Activated CD4-positive, alpha-beta memory T cell treated with anti-CD3 and anti-CD28 coated beads, Interleukin-2, amount 10 ng/mL, durations not matched to agents 7 days and 5 days (primary cell): ENCODE data around the gene MEGF6. TPM values are rescaled to one million over a fixed set of nuclear protein-coding genes. Genes with fewer than 3 reads are reported as not detected.
A peak's percentile ranks its signal among the peaks of the same experiment; 100 is the strongest.

Experiments used
- CTCF ChIA-PET: fragments of 350-600 bp; sonication (Branson Sonifier 250); formaldehyde crosslinking; loops from one replicate; lab custom pipeline; 2021; ENCODE audit warnings: antibody characterized with exemption, inconsistent platforms; lab: Charles Lee
- POLR2A ChIA-PET: fragments of 350-600 bp; sonication (Branson Sonifier 250); formaldehyde crosslinking; loops from one replicate; lab custom pipeline; 2021; ENCODE audit warnings: antibody characterized with exemption; lab: Charles Lee
- DNase-seq: peaks from one replicate; pipeline ENCODE4 v3.0.0-alpha.2; 2020
- H3K27ac Mint-ChIP-seq: one replicate; pipeline ENCODE4 v1.8.0; 2021; ENCODE audit warnings: mild to moderate bottlenecking, mixed read lengths
- H3K27me3 Mint-ChIP-seq: one replicate; pipeline ENCODE4 v1.8.0; 2021; ENCODE audit warnings: mixed read lengths
- H3K36me3 Mint-ChIP-seq: one replicate; pipeline ENCODE4 v1.8.0; 2021; ENCODE audit warnings: low read depth, mixed read lengths
- H3K4me1 Mint-ChIP-seq: one replicate; pipeline ENCODE4 v1.8.0; 2021; ENCODE audit warnings: mixed read lengths
- H3K4me3 Mint-ChIP-seq: one replicate; pipeline ENCODE4 v1.8.0; 2021; ENCODE audit warnings: mild to moderate bottlenecking, mixed read lengths
- H3K9me3 Mint-ChIP-seq: one replicate; pipeline ENCODE4 v1.8.0; 2021; ENCODE audit warnings: mixed read lengths
- total RNA-seq, 2 experiments: library from RNA; stranded (reverse); gene quantifications; one replicate each; pipeline ENCODE4 v1.2.3, GENCODE V29; 2021

The MEGF6 gene
- total RNA-seq, 2 experiments from 2014 or later: 15.6 to 20.2 TPM

GRCh38 chr1:3651026-3651929 is 40.0 kb upstream of the MEGF6 start:
- peaks cover 27% of the 10 kb centered on the region for H3K4me1 Mint-ChIP-seq
- no peaks in the 10 kb centered on the region for H3K9me3 Mint-ChIP-seq
- no peak overlapping the region for H3K4me3 Mint-ChIP-seq
- peak overlapping the region; percentile 26 for H3K27ac Mint-ChIP-seq
- ChIA-PET CTCF (no interaction called here), POLR2A (interaction anchor here (0.7 kb wide), 1 partner anchor 26 kb away, joined by 4 read pairs; no protein-coding TSS in a partner anchor)
- no peak for DNase-seq
- H3K27me3 Mint-ChIP-seq: peaks cover 41% of the 10 kb centered on the region
- H3K36me3 Mint-ChIP-seq: peaks cover 15% of the 10 kb centered on the region

GRCh38 chr1:3650248-3651025 is 39.1 kb upstream of the MEGF6 start:
- no peak for DNase-seq
- Mint-ChIP-seq H3K9me3 (no peaks in the 10 kb centered on the region), H3K4me1 (peaks cover 24% of the 10 kb centered on the region), H3K4me3 (peak overlapping the region; percentile 75), H3K27me3 (peaks cover 34% of the 10 kb centered on the region), H3K36me3 (peaks cover 22% of the 10 kb centered on the region), H3K27ac (peak overlapping the region; percentile 47)
- ChIA-PET POLR2A (interaction anchor here (0.6 to 1.3 kb wide), 3 partner anchors 21 to 29 kb away, joined by 3 to 4 read pairs (median 3); no protein-coding TSS in a partner anchor), CTCF (interaction anchor here (1.1 kb wide), 1 partner anchor 137 kb away, joined by 3 read pairs; no protein-coding TSS in a partner anchor)

GRCh38 chr1:3649342-3650247 is 38.3 kb upstream of the MEGF6 start, which contains the start of gene WRAP73:
Gene WRAP73, minus strand, starts transcription at chr1:3650103. Its CDS starts 104 bp downstream, at chr1:3649999.
- ChIA-PET CTCF (interaction anchor here (1.1 to 1.7 kb wide), 2 partner anchors 75 to 137 kb away, joined by 3 to 4 read pairs; no protein-coding TSS in a partner anchor), POLR2A (interaction anchor here (0.6 to 1.3 kb wide), 3 partner anchors 20 to 28 kb away, joined by 3 to 4 read pairs (median 3); no protein-coding TSS in a partner anchor)
- DNase-seq: peak; percentile 90
- H3K27me3 Mint-ChIP-seq: peaks cover 28% of the 10 kb centered on the region
- peak within 1 kb of the TSS; percentile 47 for H3K27ac Mint-ChIP-seq
- no peaks in the 10 kb centered on the region for H3K9me3 Mint-ChIP-seq
- peaks cover 24% of the 10 kb centered on the region for H3K4me1 Mint-ChIP-seq
- peaks cover 27% of the 10 kb centered on the region for H3K36me3 Mint-ChIP-seq
- H3K4me3 Mint-ChIP-seq: peak within 1 kb of the TSS; percentile 75

- H3K4me1 Mint-ChIP-seq: peaks cover 24% of the 10 kb centered on the region
- H3K36me3 Mint-ChIP-seq: peaks cover 35% of the 10 kb centered on the region
- no peak overlapping the region for H3K27ac Mint-ChIP-seq
These were observed 35.3 kb upstream of the MEGF6 start for GRCh38 chr1:3646596-3646995.

GRCh38 chr1:3645666-3646355 is 34.5 kb upstream of the MEGF6 start:
- no peak for DNase-seq
- Mint-ChIP-seq H3K27ac (no peak overlapping the region), H3K27me3 (peaks cover 5% of the 10 kb centered on the region), H3K4me1 (peaks cover 22% of the 10 kb centered on the region), H3K9me3 (no peaks in the 10 kb centered on the region), H3K4me3 (no peak overlapping the region), H3K36me3 (peaks cover 35% of the 10 kb centered on the region)
- CTCF ChIA-PET: no interaction called here
- POLR2A ChIA-PET: no interaction called here

More at GRCh38 chr1:3646596-3646995, 35.3 kb upstream of the MEGF6 start:
- CTCF ChIA-PET: no interaction called here
- POLR2A ChIA-PET: no interaction called here
- H3K4me3 Mint-ChIP-seq: no peak overlapping the region
- DNase-seq: no peak
- H3K9me3 Mint-ChIP-seq: no peaks in the 10 kb centered on the region
- H3K27me3 Mint-ChIP-seq: peaks cover 12% of the 10 kb centered on the region

GRCh38 chr1:3645247-3645646 is 33.9 kb upstream of the MEGF6 start:
- Mint-ChIP-seq H3K27me3 (peaks cover 2% of the 10 kb centered on the region), H3K4me1 (peaks cover 20% of the 10 kb centered on the region), H3K4me3 (no peak overlapping the region), H3K9me3 (no peaks in the 10 kb centered on the region), H3K36me3 (peaks cover 35% of the 10 kb centered on the region), H3K27ac (no peak overlapping the region)
- ChIA-PET POLR2A (no interaction called here), CTCF (no interaction called here)
- DNase-seq: no peak

GRCh38 chr1:3644273-3644672 is 33.0 kb upstream of the MEGF6 start:
- POLR2A ChIA-PET: no interaction called here

GRCh38 chr1:3642919-3643675 is 31.8 kb upstream of the MEGF6 start:
- H3K27me3 Mint-ChIP-seq: no peaks in the 10 kb centered on the region
- peaks cover 33% of the 10 kb centered on the region for H3K36me3 Mint-ChIP-seq
- ChIA-PET CTCF (no interaction called here), POLR2A (no interaction called here)
- H3K4me1 Mint-ChIP-seq: peaks cover 5% of the 10 kb centered on the region
- no peak for DNase-seq
- no peak overlapping the region for H3K27ac Mint-ChIP-seq
- H3K4me3 Mint-ChIP-seq: no peak overlapping the region
- H3K9me3 Mint-ChIP-seq: no peaks in the 10 kb centered on the region

More at GRCh38 chr1:3644273-3644672, 33.0 kb upstream of the MEGF6 start:
- Mint-ChIP-seq H3K4me1 (peaks cover 16% of the 10 kb centered on the region), H3K27me3 (no peaks in the 10 kb centered on the region), H3K27ac (no peak overlapping the region), H3K9me3 (no peaks in the 10 kb centered on the region), H3K4me3 (no peak overlapping the region), H3K36me3 (peaks cover 35% of the 10 kb centered on the region)
- no peak for DNase-seq
- CTCF ChIA-PET: no interaction called here

GRCh38 chr1:3641816-3642215 is 30.5 kb upstream of the MEGF6 start:
- no peak for DNase-seq
- peaks cover 26% of the 10 kb centered on the region for H3K36me3 Mint-ChIP-seq
- no peaks in the 10 kb centered on the region for H3K4me1 Mint-ChIP-seq
- H3K4me3 Mint-ChIP-seq: no peak overlapping the region
- ChIA-PET CTCF (no interaction called here), POLR2A (no interaction called here)
- no peaks in the 10 kb centered on the region for H3K9me3 Mint-ChIP-seq
- no peaks in the 10 kb centered on the region for H3K27me3 Mint-ChIP-seq
- H3K27ac Mint-ChIP-seq: no peak overlapping the region

- no peak for DNase-seq
- H3K9me3 Mint-ChIP-seq: no peaks in the 10 kb centered on the region
- H3K36me3 Mint-ChIP-seq: peaks cover 29% of the 10 kb centered on the region
- no peak overlapping the region for H3K4me3 Mint-ChIP-seq
- no peaks in the 10 kb centered on the region for H3K4me1 Mint-ChIP-seq
- no peaks in the 10 kb centered on the region for H3K27me3 Mint-ChIP-seq
- CTCF ChIA-PET: no interaction called here
- no peak overlapping the region for H3K27ac Mint-ChIP-seq
- POLR2A ChIA-PET: no interaction called here
These were observed 29.9 kb upstream of the MEGF6 start for GRCh38 chr1:3641046-3641760.
